ENCODE measurements around the gene TSPAN31. TPM values are rescaled to one million over a fixed set of nuclear protein-coding genes. Genes with fewer than 3 reads are reported as not detected.

TSPAN31 gene
- total RNA-seq, 4 donors from 2014 or later, result 47.0 to 75.8 (median 53.2) TPM

GRCh38 chr12:57749061-57749460, 4.2 kb downstream of the TSPAN31 start:
- Histone ChIP-seq H3K4me1 (peaks cover 2 to 46% (median 16%) of the 10 kb centered on the region in 3 donors), H3K27ac (no peak overlapping the region), H3K4me3 (no peak overlapping the region), H3K9me3 (no peaks in the 10 kb centered on the region), H3K27me3 (no peaks in the 10 kb centered on the region), H3K36me3 (peaks cover 0 to 42% of the 10 kb centered on the region in 2 donors)
- WGBS, 2 donors (ENCODE audit: low coverage in 1 of 2), result 71% methylated on average over 3 of the region's 5 CpGs; no CpG with 5 or more reads in 1 of the 2 donors
- ATAC-seq, result no peak
- TF ChIP-seq POLR2AphosphoS5 (IDR thresholded peaks at IDR 0.05) (no peak), CTCF (IDR thresholded peaks at IDR 0.05) (no peak), POLR2A (IDR thresholded peaks at IDR 0.05) (no peak), EP300 (IDR thresholded peaks at IDR 0.05) (no peak)

DNA sequence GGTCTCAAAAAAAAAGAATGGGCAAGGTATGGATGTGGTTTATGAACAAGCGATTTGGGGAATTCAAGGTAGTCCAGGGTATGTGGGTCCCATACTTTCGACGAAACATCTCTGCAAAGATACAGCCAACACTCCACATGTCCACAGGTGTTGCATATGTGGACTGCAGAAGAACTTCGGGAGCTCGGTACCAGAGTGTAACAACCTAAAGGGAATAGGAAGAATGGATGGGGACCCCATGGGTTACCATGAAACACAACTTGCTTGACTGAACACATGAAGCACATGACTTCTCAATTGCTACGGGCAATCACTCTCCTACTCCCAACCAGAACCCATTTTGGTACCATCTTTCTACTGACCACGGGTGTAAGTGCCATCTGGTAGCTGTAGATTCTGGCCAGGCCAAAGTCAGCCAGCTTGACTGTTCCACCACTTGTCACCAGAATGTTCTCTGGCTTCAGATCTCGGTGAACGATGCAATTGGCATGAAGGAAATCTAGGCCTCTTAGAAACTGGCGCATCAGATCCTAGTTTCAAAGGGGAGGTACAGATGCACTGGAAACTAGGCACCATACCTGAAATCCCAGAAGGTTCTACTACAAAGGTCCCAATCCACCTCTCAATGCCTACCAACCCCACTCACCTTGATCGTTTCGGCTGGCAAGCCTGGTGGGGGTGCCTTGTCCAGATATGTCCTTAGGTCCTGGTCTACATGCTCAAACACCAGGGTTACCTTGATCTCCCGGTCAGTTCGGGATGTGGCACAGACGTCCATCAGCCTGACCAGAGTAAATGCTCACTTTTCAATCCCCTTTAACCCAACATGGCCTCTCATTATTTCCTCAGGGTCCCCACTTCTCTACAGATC, 6.0 kb downstream of the TSPAN31 start:
- ATAC-seq, result no peak
- peak overlapping the region in 3 of 4 donors; percentile 87 to 94 (median 87) for H3K27ac ChIP-seq
- no peak for TF ChIP-seq EP300 (IDR thresholded peaks at IDR 0.05)
- TF ChIP-seq CTCF (IDR thresholded peaks at IDR 0.05), result no peak
- TF ChIP-seq POLR2AphosphoS5 (IDR thresholded peaks at IDR 0.05), result no peak
- TF ChIP-seq POLR2A (IDR thresholded peaks at IDR 0.05), result no peak
- peaks cover 2 to 46% (median 12%) of the 10 kb centered on the region in 3 donors for H3K4me1 ChIP-seq
- WGBS, 2 donors (ENCODE audit: low coverage in 1 of 2), result 84 to 86% methylated on average over 9 to 10 of the region's 15 CpGs
- H3K9me3 ChIP-seq, result no peaks in the 10 kb centered on the region
- peak overlapping the region in 1 of 2 donors; percentile 72 for H3K4me3 ChIP-seq
- no peaks in the 10 kb centered on the region for H3K27me3 ChIP-seq
- H3K36me3 ChIP-seq, result peaks cover 0 to 42% of the 10 kb centered on the region in 2 donors

DNA sequence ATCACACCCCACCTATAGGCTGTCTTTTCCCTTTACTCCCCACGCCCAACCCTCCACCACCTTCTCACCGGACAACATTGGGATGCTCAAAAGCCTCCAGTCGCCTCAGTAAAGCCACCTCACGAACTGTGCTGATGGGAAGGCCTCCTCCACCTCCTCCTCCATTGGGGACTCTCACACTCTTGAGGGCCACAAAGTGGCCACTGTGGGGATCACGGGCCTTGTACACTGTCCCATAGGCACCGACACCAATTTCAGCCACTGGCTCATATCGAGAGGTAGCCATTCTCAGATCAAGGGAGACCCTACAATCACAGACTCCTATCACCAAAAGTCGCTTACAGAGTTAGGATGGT, 6.6 kb downstream of the TSPAN31 start:
- Histone ChIP-seq H3K9me3 (no peaks in the 10 kb centered on the region), H3K4me1 (peaks cover 2 to 46% (median 16%) of the 10 kb centered on the region in 3 donors), H3K4me3 (peak overlapping the region; percentile 72 to 86), H3K27me3 (no peaks in the 10 kb centered on the region), H3K27ac (peak overlapping the region; percentile 80 to 94 (median 87)), H3K36me3 (peaks cover 0 to 42% of the 10 kb centered on the region in 2 donors)
- 15 to 21% methylated on average over 4 to 5 of the region's 8 CpGs for whole genome bisulfite sequencing, 2 donors (ENCODE audit: low coverage in 1 of 2)
- TF ChIP-seq CTCF (IDR thresholded peaks at IDR 0.05) (no peak), POLR2AphosphoS5 (IDR thresholded peaks at IDR 0.05) (no peak), POLR2A (IDR thresholded peaks at IDR 0.05) (no peak), EP300 (IDR thresholded peaks at IDR 0.05) (no peak)
- no peak for ATAC-seq

DNA sequence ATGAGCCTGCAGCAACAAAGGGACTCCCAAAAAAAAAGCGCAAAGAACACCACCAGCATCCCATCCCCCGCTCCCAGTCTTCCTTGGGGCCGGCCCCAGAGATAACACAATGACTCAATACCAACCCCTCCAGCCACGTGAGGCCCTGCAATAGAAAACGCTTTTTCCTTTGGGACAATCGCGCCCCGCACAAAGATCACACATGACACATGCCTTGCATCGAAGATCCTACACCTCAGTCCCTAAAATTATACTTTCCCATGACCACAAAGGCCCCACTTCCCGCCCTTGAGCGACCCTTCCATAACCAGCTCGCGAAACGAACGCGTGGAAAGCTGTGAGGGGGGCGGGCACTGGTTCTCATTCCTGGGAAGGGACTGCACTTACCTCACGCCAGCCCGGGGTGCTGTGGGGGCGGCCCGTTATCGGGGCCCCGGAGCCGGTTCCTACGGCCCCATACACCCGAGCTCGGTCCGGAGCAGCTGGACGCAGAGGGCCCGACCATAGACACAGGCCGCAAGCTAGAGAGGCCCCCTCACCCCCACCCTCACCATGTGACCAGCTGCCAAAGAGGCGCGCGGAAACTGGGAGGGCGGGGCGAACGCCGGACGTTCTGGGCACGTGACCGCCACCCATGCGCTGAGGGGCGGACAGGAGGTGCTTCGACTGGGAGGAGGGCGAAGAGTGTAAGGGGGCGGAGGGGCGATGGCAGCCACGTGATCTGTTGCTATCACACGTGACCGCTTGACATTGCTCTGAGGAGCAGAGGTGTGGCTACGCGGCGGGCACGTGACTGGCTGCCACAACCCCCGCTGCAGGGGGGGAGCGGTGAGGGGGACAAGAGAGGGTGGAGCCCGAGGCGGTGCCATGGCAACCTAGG, 7.2 kb downstream of the TSPAN31 start, which contains the start of gene CDK4:
TSS of gene CDK4 (minus strand) at position 523 of the 880 bp plus-strand sequence. CDS start 593 bp downstream, outside the sequence.
- peaks cover 2 to 51% (median 17%) of the 10 kb centered on the region in 3 donors for H3K4me1 ChIP-seq
- 0 to 1% methylated on average over 14 to 20 of the region's 58 CpGs for WGBS, 2 donors (ENCODE audit: low coverage in 1 of 2)
- peak within 1 kb of the TSS; percentile 72 to 86 for H3K4me3 ChIP-seq
- TF ChIP-seq CTCF (IDR thresholded peaks at IDR 0.05) (no peak), EP300 (IDR thresholded peaks at IDR 0.05) (no peak), POLR2A (IDR thresholded peaks at IDR 0.05) (peak; percentile 47 to 66), POLR2AphosphoS5 (IDR thresholded peaks at IDR 0.05) (peak; percentile 83)
- H3K36me3 ChIP-seq, result peaks cover 0 to 37% of the 10 kb centered on the region in 2 donors
- peak within 1 kb of the TSS; percentile 80 to 94 (median 87) for H3K27ac ChIP-seq
- ATAC-seq, result peak; percentile 92
- H3K9me3 ChIP-seq, result no peaks in the 10 kb centered on the region
- no peaks in the 10 kb centered on the region for H3K27me3 ChIP-seq

All from gastroesophageal sphincter (tissue), 4 donors.